ENCODE data around the gene ZC3H12A.

GRCh38 chr1:37478890-37479254 is 4.5 kb downstream of the ZC3H12A start:
- TF ChIP-seq CTCF (IDR thresholded peaks at IDR 0.05; ENCODE audit: low read length) (no peak), EZH2 (IDR thresholded peaks at IDR 0.05; ENCODE audit: borderline replicate concordance, low read length) (no peak)

All from OCI-LY1 (cell line).